ENCODE data around the gene AKAP5.

DNA sequence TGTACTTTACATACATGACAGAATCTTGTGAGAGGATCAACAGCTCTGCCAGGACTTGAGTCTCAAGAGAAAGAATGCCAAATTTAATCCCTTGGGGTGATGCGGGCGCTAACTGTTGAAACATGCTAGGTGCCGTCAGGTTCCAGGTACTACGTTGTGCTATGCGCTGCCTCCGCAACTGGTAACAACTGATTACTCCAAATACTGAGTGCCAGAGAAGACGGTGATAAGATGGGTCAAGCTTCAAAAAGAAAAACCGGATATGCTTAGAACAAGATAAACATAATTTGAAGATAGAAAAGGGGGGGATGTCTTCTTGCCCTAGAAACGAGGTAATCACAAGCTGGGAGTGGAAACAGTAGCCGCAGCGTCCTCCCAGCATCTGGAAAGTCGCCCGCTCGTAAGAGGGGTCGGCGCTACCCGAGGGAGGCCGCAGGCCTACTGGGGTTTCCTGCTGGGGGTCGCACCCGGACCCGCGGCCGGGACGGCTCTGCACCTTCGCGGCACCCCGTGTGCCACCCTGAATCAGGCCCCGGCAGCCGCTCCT is 37.7 kb downstream of the AKAP5 start:
- TF ChIP-seq, protein P1, sequence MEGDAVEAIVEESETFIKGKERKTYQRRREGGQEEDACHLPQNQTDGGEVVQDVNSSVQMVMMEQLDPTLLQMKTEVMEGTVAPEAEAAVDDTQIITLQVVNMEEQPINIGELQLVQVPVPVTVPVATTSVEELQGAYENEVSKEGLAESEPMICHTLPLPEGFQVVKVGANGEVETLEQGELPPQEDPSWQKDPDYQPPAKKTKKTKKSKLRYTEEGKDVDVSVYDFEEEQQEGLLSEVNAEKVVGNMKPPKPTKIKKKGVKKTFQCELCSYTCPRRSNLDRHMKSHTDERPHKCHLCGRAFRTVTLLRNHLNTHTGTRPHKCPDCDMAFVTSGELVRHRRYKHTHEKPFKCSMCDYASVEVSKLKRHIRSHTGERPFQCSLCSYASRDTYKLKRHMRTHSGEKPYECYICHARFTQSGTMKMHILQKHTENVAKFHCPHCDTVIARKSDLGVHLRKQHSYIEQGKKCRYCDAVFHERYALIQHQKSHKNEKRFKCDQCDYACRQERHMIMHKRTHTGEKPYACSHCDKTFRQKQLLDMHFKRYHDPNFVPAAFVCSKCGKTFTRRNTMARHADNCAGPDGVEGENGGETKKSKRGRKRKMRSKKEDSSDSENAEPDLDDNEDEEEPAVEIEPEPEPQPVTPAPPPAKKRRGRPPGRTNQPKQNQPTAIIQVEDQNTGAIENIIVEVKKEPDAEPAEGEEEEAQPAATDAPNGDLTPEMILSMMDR (conservative IDR thresholded peaks at IDR 0.05 in 1 of 2, IDR thresholded peaks at IDR 0.05 in 1 of 2; ENCODE audit: low read depth in 1 of 2, low read length in 2 of 2): no peak
- no peak for TF ChIP-seq EZH2 (IDR thresholded peaks at IDR 0.05; ENCODE audit: low read length, missing control alignments)

Measured in fibroblast of lung (primary cell).